Measurements from ENCODE around the gene SATB2. TPM values are rescaled to one million over a fixed set of nuclear protein-coding genes. Genes with fewer than 3 reads are reported as not detected.

Gene SATB2
- total RNA-seq, 2 donors from 2014 or later, result 219 to 240 TPM

DNA sequence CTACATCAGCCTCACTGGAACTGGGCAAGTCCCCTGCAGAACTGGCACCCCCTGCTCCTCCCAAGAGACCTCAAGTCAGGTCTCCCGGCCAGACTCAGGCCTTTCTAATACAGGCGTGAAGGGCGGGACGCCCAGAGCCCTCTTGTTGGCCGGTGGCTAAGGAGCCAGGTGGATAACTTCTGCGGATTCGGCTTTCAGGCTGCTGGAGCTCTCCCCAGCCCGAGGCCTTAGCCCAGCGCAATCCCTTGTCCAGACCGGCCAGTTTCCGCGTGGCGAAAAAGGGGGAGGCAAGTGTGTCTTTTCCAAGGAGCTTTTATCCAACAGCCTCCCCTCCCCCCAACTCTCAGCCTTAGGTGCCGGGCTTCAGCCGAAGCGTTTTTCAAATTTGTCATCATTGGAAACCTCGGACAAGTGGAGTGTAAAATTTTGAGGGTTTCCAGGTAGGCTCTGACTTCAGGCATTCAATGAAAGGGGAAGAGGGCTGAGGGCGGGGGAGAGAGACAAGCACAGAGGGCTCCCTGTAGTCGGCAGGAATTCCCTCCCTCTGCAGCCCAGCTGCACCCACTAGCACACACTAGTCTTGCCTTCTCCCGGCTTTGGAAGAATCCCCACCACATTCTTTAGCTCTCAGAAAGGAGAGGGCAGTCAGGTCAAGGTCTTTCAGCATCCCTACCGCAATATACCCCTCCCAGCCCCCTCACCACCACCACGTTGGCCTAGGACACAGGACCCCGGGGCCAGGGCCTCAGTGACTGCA lies 9.5 kb upstream of the SATB2 start:
- intact Hi-C loops (cut with DNase I, micrococcal nuclease), result no loop called here
- peak in 1 of 2 donors; percentile 41 for DNase-seq

DNA sequence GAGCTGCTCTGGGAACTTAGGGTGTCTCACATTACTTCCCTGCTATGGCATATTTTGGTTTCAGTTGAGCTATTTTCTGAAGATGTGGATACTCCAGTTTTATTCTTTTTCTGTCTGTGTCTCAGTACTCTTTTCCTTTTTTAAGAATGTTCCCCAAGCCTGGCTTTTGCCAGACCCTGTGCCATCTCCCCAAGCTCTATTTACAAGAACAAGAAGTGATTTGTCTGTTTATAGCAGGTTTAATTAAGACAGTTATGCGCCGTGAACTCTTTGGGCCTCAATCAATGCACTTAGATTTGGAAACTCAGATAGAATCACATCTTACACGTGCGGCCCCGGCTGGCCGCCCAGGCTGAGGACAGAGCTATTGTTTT lies 8.9 kb upstream of the SATB2 start:
- DNase-seq, result no peak
- no peak for ATAC-seq
- intact Hi-C loops (cut with DNase I, micrococcal nuclease), result no loop called here

More for the DNA sequence above, 9.5 kb upstream of the SATB2 start:
- ATAC-seq, result no peak

DNA sequence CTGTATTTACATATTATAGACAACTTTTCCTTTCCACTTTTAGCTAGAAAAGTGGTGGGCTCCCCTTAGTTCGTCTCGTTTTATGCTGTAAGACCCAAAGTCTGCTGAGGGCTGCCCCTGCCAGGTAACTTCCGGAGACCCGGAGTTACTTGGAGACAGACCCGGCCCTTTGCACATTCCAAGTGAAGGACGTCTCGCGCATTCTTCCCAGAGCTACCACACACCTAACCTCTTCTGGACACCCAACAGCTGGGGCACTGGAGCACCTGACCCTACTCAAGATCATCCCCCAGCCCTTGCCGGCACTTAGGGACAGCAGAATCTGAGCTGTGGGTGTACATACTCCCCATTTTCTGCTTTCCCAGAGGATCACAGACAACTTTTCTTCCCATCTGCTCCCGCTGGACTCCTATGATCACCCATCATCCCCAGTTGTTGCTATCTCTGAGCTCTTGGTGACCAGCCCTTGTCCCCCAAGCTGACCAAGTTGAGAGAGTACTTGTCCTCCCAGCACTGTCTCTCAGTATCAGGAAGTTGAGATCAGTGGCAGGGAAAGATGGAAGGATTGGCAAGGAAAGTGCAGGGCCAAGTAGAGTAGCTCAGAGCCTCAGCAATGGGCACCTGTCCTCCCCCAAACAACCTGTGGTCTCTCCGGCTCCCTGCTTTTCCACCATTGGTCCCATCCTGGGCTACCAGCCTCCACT lies 8.4 kb upstream of the SATB2 start:
- ATAC-seq (no peak), DNase-seq (peak in 1 of 2 donors; percentile 51)
- intact Hi-C loops (cut with DNase I, micrococcal nuclease), result no loop called here

- DNase-seq (no peak), ATAC-seq (no peak)
- intact Hi-C loops (cut with DNase I, micrococcal nuclease), result no loop called here
Observed at GRCh38 chr2:199465390-199465789, 7.7 kb upstream of the SATB2 start.

GRCh38 chr2:199464606-199465352 lies 7.0 kb upstream of the SATB2 start:
- peak; percentile 9 for ATAC-seq
- peak in 1 of 2 donors; percentile 65 for DNase-seq
- intact Hi-C loops (cut with DNase I, micrococcal nuclease), result no loop called here

DNA sequence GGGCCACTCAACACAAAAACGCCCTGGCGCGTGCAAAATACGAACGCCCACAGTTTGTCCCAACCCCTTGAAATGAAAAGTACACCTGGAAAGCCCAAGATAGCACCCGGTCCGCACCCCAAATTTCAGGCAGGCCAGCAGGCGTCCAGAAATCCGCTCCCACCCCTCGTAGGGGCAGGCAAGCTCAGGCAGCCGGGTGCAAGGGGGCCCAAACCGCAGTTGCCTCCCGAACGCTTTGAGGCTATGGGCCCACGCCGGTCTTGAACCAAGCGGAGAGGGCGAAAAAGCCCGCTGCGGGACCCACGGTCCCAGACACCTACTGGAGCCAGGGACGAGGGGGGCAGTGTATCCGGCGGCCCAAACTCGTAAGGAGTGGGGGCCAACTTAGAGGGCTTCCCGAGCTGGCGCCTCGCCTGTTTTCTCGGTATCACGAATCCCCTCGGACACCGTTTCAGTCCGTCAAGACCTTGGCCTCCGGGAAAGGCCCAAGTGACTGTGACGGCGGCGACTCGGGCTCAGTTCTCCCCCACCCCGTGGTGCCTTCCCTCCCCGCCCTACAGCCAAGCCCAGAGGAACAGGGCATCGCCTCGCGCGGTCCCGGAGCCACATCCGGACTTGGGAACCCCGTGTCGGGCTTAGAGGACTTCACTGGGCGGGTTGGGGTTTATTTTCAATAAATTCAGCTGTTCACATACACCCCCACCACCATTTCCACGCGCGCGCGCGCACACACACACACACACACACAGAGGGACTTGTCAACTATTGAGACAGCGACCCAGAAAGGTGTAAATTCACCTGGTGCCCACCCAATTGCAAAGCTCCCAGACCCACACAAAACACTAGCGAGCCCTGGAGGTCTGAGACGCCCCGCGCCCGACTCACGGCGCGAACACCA lies 6.2 kb upstream of the SATB2 start:
- peak; percentile 30 for ATAC-seq
- intact Hi-C loops (cut with DNase I, micrococcal nuclease), result no loop called here
- peak in 1 of 2 donors; percentile 58 for DNase-seq

GRCh38 chr2:199462956-199463692 lies 5.4 kb upstream of the SATB2 start:
- intact Hi-C loops (cut with DNase I, micrococcal nuclease), result no loop called here
- ATAC-seq, result peak; percentile 56
- DNase-seq, result peak; percentile 82 to 91

DNA sequence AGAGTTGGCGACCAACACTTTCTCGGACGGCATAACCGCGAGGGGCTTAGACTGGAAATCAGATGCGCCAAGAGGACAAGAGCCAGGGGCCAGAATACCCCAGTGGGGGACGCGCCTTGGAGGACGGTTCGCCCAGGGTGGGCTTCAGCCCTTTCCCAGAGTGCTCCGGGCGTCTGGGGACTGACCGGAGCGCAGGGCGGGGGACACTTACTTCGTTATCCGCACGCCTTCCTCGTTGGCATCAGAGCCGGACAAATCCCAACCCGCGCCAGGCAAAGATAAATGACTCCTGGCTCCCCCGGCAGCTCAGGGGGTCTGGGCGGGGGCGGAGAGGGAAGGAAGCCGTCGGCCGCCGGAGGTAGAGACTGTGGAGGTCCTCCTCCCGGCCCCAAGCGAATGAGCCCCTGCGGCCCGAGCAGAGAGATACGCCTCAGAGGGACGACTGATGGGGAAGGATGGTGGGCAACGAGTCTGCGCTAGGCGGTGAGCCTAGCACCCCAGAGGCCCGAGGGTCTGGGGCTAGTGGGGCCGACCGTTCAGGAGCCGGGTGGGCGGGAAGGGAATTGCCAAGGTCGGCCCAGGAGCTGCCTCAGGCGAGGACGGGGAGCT lies 4.7 kb upstream of the SATB2 start:
- intact Hi-C loops (cut with DNase I, micrococcal nuclease), result no loop called here
- no peak for ATAC-seq
- no peak for DNase-seq

DNA sequence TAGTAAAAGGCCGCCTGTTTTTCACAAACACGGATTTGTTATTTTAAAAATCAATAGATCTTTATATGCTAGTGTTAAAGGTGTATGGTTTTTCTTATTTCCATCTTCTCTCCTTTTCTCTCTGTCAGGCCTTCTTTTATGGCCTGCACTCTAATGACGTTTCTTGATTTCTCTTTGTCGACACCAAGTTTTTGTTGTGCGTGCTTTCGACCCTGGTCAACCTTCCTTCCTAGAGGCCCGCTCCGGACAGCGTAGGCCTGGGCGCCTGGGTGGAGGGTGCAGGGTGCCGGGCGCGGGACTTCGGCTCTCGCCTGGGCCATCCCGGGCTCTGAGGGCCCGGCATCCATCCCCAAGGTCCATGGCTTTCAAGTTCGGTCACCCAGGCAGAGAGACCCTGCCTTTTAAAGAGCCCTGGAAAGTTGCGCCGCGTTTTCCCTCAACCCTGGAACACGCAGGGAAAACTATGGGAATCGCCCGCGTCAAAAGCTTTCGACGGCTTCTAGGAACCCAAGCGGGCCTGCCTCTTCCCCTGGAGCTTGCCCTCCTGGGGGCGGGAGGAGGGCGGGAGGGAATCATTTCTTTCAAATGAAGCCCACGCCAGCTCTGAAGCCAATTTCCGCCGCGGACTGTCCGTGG lies 4.1 kb upstream of the SATB2 start:
- DNase-seq (no peak), ATAC-seq (no peak)
- intact Hi-C loops (cut with DNase I, micrococcal nuclease), result no loop called here

DNA sequence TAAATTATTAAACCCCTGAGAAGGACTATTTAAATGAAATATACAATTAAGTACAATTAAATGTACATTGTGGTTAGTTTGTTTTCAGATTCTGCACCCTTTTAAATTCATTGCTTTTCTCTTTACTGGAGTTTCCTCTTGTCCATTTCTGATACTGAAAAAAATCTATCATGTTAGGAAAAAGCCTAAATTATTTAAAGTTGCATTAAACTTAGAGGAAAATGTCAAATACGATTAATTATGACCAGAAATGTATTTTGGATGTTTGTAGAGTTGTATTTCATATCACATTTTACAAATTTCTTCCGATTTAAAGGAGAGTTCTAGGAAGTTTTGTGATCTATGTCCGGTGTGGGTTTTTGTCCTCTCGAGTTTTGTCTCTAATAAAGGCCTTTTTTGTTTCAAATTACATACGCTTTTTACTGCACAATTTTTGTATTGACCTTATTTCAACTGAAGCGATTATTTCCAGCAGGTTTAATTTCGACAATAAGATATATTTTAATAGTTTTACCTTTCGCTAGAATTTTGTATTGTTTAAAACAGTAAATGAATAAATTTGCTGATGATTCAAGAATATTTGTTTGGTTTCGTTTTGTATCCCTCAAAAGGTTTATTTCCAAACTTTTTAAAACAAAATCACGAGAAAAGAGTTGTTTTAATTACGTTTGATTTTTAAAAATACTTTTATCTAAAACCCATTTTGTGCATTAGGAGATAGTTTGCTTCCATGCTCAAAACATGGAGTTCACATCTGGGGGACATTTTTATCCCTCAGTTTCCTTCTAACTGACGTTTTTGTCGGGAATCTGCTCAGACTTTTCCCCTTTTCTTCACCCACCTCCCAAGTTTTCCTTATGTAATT lies 3.3 kb upstream of the SATB2 start:
- DNase-seq, result no peak
- intact Hi-C loops (cut with DNase I, micrococcal nuclease), result no loop called here
- no peak for ATAC-seq

- DNase-seq (no peak), ATAC-seq (no peak)
- intact Hi-C loops (cut with DNase I, micrococcal nuclease), result no loop called here
Observed at GRCh38 chr2:199460101-199460671, 2.4 kb upstream of the SATB2 start.

DNA sequence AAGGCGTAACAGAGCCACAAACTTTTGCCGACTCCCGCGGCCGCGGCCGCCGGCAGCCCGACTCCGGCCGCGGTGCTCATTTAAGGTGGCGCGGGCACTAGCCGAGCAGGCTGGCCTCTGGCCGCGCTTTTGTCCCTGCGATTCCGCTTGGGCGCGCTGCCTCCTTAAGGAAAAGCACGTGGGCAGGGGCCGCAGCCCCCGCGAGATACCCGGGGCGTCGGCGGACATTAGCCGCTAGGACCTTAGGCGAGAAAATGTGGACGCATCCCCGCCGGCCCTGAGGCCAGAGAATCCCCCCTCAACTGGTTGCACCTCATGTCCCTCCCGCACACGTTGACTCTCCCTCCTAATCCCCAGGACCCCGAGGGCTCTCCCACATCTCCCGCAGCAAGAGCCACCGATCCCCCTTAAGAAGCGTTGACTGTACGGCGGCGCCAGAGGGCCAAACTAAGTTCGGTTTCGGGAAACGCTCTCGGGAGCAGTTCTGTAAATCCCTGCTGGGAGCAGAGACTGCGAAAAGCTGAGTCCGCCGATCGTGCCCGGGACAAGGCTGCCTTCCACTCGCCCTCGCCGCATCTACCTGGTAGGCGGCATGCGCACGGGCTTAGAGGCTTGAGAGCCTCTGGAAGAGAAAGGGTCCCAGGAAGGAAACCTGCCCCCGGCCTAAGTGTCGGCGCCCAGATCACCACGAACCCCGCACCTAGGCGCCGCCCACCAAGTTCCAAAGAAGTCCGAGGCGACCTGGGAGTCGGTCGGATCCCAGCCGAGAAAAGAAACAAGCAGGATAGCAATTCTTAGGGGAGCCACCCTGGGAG lies 1.8 kb upstream of the SATB2 start:
- peak; percentile 80 to 81 for DNase-seq
- intact Hi-C loops (cut with DNase I, micrococcal nuclease), result no loop called here
- no peak for ATAC-seq

DNA sequence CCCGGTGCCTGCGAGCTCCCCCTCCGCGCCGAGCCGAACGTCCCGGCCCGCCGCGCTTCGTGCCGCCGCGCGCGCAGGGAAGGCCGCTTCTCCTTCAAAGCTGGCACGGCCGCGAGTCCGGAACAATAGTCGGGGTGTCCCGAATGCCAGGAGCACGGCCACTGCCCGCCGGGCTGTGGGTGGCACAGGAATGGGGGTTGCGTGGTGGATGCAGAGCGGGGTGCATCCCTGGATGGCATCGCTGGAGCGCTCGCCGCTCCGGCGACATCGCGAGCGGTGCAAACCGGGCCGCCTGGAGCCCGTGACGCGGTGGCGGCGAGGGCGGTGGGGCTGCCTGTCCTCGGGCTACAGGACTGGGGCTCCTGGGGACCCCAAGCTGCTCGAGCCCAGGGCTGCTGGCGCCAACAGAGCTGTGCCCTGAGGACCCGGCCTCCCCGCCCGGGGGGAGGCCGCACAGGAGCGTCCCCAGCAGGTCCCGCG lies 1.1 kb upstream of the SATB2 start:
- DNase-seq, result no peak
- intact Hi-C loops (cut with DNase I, micrococcal nuclease), result no loop called here
- no peak for ATAC-seq

- DNase-seq, result peak in 1 of 2 donors; percentile 66
- intact Hi-C loops (cut with DNase I, micrococcal nuclease), result no loop called here
- ATAC-seq, result peak; percentile 25
Observed at GRCh38 chr2:199458009-199458805, 468 bp upstream of the SATB2 start.

Measured in left colon (tissue), 2 donors.